ENCODE measurements around the gene COL15A1.

- TF ChIP-seq, protein P1, sequence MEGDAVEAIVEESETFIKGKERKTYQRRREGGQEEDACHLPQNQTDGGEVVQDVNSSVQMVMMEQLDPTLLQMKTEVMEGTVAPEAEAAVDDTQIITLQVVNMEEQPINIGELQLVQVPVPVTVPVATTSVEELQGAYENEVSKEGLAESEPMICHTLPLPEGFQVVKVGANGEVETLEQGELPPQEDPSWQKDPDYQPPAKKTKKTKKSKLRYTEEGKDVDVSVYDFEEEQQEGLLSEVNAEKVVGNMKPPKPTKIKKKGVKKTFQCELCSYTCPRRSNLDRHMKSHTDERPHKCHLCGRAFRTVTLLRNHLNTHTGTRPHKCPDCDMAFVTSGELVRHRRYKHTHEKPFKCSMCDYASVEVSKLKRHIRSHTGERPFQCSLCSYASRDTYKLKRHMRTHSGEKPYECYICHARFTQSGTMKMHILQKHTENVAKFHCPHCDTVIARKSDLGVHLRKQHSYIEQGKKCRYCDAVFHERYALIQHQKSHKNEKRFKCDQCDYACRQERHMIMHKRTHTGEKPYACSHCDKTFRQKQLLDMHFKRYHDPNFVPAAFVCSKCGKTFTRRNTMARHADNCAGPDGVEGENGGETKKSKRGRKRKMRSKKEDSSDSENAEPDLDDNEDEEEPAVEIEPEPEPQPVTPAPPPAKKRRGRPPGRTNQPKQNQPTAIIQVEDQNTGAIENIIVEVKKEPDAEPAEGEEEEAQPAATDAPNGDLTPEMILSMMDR (IDR thresholded peaks at IDR 0.05): no peak
- TF ChIP-seq POLR2AphosphoS5 (IDR thresholded peaks at IDR 0.05; ENCODE audit: low read depth, low read length) (no peak), REST (IDR thresholded peaks at IDR 0.05; ENCODE audit: insufficient read depth in 1 of 2, low read depth in 2 of 2, low read length in 1 of 2) (no peak), TCF7L2 (IDR thresholded peaks at IDR 0.05; ENCODE audit: low read depth, low read length) (no peak), SIN3A (IDR thresholded peaks at IDR 0.05; ENCODE audit: borderline replicate concordance, insufficient read depth, low read depth, low read length) (no peak)
Observed at GRCh38 chr9:98989036-98990000, 45.6 kb downstream of the COL15A1 start.

All from Panc1 (cell line).